Nephron (organoid): ENCODE measurements around the gene SYNGAP1.
"Not testable (repeated sequence)": the region's sequence is repeated elsewhere in the genome, so short reads cannot be mapped to it uniquely, and the experiment has no call there.

ENCODE experiments used
- H3K27ac Mint-ChIP-seq, 3 experiments: 2 replicates each; pipeline ENCODE4 v1.8.0; 2020; ENCODE audit warnings: mixed read lengths in 3 of 3, mild to moderate bottlenecking in 2 of 3, moderate library complexity in 1 of 3
- H3K27me3 Mint-ChIP-seq: 2 replicates; pipeline ENCODE4 v1.8.0; 2021; ENCODE audit warnings: low read depth, mild to moderate bottlenecking, moderate library complexity, mixed read lengths
- H3K36me3 Mint-ChIP-seq: 2 replicates; pipeline ENCODE4 v1.8.0; 2020; ENCODE audit warnings: low read depth, mixed read lengths
- H3K4me1 Mint-ChIP-seq: 2 replicates; pipeline ENCODE4 v1.8.0; 2020; ENCODE audit warnings: mixed read lengths
- H3K4me3 Mint-ChIP-seq, 3 experiments: 2 replicates each; pipeline ENCODE4 v1.8.0; 2020; ENCODE audit warnings: mild to moderate bottlenecking in 3 of 3, mixed read lengths in 3 of 3, moderate library complexity in 2 of 3
- H3K9me3 Mint-ChIP-seq: 2 replicates; pipeline ENCODE4 v1.8.0; 2020; ENCODE audit warnings: mixed read lengths
- CTCF ChIP-seq, 3 experiments: fragments of 200-600 bp; sonication (generic); IDR thresholded peaks; one replicate each; pipeline ENCODE4 v1.5.0; 2021; ENCODE audit warnings: antibody characterized with exemption in 3 of 3; ENCODE audit not compliant: unreplicated experiment in 3 of 3

Gene SYNGAP1

DNA sequence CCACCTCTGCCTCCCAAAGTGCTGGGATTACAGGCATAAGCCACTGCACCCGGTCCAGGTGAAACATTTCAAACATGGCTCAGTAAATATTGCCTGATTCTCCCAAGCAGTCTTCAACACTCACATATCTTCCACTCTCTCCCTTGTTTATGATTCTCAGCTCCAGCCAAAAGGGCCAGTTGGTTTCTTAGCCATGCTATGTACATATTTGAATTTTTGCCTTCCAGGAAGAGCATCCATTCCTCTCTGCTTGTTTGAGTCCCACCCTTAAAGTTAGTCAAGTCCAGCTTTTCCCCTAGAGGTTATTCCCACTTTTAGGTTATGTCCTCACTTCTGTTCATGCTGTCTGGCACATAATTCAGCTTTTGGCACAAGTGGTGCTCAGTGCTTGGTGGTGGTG, 22.3 kb upstream of the SYNGAP1 start:
- Mint-ChIP-seq H3K4me3 (no peak overlapping the region), H3K4me1 (peaks cover 24% of the 10 kb centered on the region), H3K9me3 (no peaks in the 10 kb centered on the region), H3K27ac (no peak overlapping the region), H3K27me3 (no peaks in the 10 kb centered on the region), H3K36me3 (peaks cover 23% of the 10 kb centered on the region)
- no peak for TF ChIP-seq CTCF (IDR thresholded peaks at IDR 0.05; ENCODE audit: unreplicated experiment in 3 of 3)

- not testable (repeated sequence) for H3K9me3 Mint-ChIP-seq, H3K4me3 Mint-ChIP-seq, H3K27ac Mint-ChIP-seq, H3K27me3 Mint-ChIP-seq
- H3K36me3 Mint-ChIP-seq: peaks cover 32% of the 10 kb centered on the region
- peaks cover 16% of the 10 kb centered on the region for H3K4me1 Mint-ChIP-seq
Measured at GRCh38 chr6:33398601-33399000, 21.3 kb upstream of the SYNGAP1 start.

DNA sequence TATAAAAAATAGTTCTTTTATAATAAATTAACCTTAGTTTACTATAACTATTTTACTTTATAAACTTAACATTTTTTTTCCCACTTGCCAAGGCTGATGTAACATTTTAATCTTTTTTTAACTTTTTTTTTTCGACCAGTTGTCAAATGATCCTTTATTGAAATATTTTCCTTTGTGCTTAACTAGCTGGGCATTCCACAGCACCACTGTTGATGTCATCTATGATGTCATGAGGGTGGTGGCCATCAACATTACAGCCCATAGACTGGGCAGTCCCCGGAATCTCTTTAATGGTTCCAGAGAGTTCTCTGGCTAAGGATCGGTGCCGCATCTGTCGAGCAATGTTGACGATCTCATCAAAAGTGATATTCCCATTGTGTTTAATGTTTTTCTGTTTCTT, 20.0 kb upstream of the SYNGAP1 start:
- not testable (repeated sequence) for H3K4me3 Mint-ChIP-seq, H3K4me1 Mint-ChIP-seq, H3K27ac Mint-ChIP-seq, H3K27me3 Mint-ChIP-seq, H3K9me3 Mint-ChIP-seq
- peaks cover 44% of the 10 kb centered on the region for H3K36me3 Mint-ChIP-seq

DNA sequence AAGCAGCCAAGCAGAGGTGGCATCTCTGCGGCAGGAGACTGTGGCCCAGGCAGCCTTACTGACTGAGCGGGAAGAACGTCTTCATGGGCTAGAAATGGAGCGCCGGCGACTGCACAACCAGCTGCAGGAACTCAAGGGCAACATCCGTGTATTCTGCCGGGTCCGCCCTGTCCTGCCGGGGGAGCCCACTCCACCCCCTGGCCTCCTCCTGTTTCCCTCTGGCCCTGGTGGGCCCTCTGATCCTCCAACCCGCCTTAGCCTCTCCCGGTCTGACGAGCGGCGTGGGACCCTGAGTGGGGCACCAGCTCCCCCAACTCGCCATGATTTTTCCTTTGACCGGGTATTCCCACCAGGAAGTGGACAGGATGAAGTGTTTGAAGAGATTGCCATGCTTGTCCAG, 15.0 kb upstream of the SYNGAP1 start:
- peaks cover 2% of the 10 kb centered on the region for H3K4me1 Mint-ChIP-seq
- no peak overlapping the region for H3K27ac Mint-ChIP-seq
- TF ChIP-seq CTCF (IDR thresholded peaks at IDR 0.05; ENCODE audit: unreplicated experiment in 3 of 3): no peak
- H3K9me3 Mint-ChIP-seq: no peaks in the 10 kb centered on the region
- no peaks in the 10 kb centered on the region for H3K27me3 Mint-ChIP-seq
- peaks cover 47% of the 10 kb centered on the region for H3K36me3 Mint-ChIP-seq
- no peak overlapping the region for H3K4me3 Mint-ChIP-seq

DNA sequence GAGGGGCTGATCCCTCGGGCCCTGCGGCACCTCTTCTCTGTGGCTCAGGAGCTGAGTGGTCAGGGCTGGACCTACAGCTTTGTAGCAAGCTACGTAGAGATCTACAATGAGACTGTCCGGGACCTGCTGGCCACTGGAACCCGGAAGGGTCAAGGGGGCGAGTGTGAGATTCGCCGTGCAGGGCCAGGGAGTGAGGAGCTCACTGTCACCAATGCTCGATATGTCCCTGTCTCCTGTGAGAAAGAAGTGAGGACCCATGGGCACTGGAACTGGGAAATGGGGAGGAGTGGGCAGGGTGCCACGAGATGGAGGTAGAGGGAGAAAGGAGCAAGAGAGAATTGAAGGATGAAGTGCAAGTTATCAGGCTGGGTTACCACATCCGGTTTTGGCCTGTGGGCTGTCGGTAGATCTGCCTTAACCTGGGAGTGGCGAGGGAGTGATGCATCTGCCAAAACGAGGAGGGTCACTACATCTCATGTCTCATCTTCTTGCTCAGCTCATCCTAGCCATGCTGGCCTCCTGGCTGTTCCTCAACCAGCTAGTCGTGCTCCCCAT, 14.4 kb upstream of the SYNGAP1 start:
- Mint-ChIP-seq H3K4me1 (peaks cover 4% of the 10 kb centered on the region), H3K36me3 (peaks cover 41% of the 10 kb centered on the region), H3K27ac (no peak overlapping the region), H3K27me3 (no peaks in the 10 kb centered on the region), H3K9me3 (no peaks in the 10 kb centered on the region), H3K4me3 (no peak overlapping the region)
- no peak for TF ChIP-seq CTCF (IDR thresholded peaks at IDR 0.05; ENCODE audit: unreplicated experiment in 3 of 3)

- H3K27ac Mint-ChIP-seq: no peak overlapping the region
- no peak overlapping the region for H3K4me3 Mint-ChIP-seq
- no peaks in the 10 kb centered on the region for H3K27me3 Mint-ChIP-seq
- H3K4me1 Mint-ChIP-seq: peaks cover 4% of the 10 kb centered on the region
- no peaks in the 10 kb centered on the region for H3K9me3 Mint-ChIP-seq
- peaks cover 38% of the 10 kb centered on the region for H3K36me3 Mint-ChIP-seq
- TF ChIP-seq CTCF (IDR thresholded peaks at IDR 0.05; ENCODE audit: unreplicated experiment in 3 of 3): no peak
Measured at GRCh38 chr6:33406126-33406525, 13.7 kb upstream of the SYNGAP1 start.

GRCh38 chr6:33407132-33407718, 12.6 kb upstream of the SYNGAP1 start:
- H3K4me1 Mint-ChIP-seq: peaks cover 12% of the 10 kb centered on the region
- H3K27ac Mint-ChIP-seq: peak overlapping the region; percentile 31 to 68 (median 50)
- H3K36me3 Mint-ChIP-seq: peaks cover 38% of the 10 kb centered on the region
- H3K9me3 Mint-ChIP-seq: no peaks in the 10 kb centered on the region
- no peaks in the 10 kb centered on the region for H3K27me3 Mint-ChIP-seq
- H3K4me3 Mint-ChIP-seq: no peak overlapping the region
- TF ChIP-seq CTCF (IDR thresholded peaks at IDR 0.05; ENCODE audit: unreplicated experiment in 3 of 3): peak in 2 of 3 experiments; percentile 18 to 47
